ENCODE results near the gene HOXA7.

Gene HOXA7

DNA sequence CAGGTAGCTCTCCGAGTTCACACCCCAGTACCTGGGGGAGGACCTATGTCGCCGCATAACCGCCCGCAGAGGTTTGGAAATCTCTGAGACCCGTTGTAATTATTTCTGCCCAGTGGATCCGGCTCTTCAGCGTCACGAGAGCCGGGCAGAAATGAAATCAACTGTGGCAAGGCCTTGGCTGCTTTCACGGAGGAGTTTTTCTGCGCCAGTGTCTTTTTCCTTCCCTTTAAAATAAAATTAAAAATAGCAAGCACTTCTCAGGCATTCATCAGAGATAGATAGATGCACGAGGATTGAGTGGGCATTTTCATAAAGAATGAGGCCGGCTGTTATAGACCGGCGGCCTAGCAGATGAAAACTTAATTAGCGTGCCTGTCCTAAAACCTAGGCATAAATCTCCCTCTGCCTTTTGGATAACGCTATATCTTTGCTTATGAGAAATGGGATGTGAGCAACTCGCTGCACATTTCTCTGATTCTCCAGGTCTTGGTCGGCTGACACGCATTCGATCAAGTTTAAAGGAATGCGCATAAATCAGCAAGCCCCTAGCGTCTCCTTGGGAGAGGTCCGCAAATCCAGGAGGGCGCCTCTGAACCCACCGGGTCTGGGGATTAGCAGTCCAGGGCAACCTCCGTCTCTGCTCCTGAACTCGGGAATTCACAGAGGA, 37.0 kb upstream of the HOXA7 start:
- DNase-seq: peak; percentile 17

DNA sequence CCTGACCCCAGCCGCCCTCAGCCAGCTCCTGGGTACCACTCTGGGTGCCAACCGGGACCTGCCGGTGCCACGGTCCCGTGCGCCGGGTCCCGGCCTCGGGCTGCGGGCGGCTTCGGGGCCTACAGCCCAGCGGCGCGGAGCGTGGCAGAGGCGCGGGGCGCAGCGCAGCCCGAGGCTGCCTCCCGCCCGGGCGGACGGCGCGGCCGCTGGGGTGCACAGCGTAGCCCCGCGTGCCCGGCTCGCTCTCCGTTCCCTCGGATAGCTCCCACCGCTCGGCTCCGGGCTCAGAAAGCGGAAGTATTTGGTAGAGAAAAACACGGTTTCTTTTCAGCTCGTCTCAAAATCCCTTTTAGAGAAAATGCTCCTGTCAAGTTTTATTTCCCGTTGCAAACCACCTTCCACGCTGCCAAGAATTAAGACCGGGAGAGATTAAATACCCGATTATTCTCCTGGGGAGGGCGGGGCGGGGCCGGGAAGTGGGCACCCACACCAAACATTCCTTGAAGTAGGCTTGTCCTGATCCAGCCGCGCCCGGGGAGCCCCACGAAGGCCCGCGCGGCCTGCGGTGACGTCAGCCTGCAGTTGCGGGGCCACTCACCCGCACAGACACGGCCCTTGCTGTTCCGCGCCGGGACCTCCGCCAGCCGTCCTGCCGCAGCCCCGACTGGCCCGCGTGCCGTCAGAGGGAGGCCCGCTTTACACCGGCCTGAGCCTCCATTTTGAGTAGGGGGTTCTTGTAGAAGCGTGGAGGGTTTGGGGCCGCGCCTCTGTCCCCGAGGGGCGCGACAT, 36.3 kb upstream of the HOXA7 start:
- DNase-seq: peak; percentile 60

- DNase-seq: peak; percentile 68
These were observed 35.5 kb upstream of the HOXA7 start for GRCh38 chr7:27191833-27192545.

GRCh38 chr7:27191161-27191731, 34.8 kb upstream of the HOXA7 start:
- DNase-seq: peak; percentile 20

DNA sequence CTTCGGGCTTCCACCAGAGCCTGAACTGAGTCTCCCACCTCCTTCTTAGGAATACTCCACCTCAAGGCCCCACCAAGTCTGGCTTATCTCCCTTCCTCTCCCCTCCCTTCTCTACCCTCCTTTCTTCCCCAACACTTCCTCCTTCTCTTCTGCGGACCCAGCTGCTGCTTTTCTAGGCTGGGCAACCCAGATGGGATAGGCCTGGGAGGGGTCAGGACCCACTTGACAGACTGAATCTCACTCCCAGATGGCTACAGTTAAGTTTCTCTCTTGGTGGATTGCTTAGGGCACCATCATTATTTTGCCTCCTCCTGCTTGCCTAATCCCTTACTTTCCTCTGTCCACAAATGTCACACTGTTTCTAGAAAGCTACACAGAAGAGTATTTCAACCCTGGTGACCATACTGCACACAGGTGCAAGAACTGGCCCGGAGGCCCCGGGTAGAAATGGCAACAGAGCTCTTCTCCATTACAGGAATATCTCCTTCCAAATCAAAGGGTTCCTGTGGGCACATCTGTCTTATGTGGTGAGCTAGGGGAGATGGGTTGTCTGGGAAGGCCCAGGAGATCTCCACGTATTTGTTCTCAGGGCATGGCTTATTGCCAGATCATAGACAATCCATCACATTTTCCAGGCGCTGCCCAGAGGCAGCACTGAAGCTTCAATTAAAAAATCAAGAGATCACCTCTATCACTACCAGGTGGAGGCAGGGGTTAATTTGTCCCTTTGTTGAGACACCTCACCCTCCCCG, 33.7 kb upstream of the HOXA7 start:
- peak; percentile 12 for DNase-seq

DNA sequence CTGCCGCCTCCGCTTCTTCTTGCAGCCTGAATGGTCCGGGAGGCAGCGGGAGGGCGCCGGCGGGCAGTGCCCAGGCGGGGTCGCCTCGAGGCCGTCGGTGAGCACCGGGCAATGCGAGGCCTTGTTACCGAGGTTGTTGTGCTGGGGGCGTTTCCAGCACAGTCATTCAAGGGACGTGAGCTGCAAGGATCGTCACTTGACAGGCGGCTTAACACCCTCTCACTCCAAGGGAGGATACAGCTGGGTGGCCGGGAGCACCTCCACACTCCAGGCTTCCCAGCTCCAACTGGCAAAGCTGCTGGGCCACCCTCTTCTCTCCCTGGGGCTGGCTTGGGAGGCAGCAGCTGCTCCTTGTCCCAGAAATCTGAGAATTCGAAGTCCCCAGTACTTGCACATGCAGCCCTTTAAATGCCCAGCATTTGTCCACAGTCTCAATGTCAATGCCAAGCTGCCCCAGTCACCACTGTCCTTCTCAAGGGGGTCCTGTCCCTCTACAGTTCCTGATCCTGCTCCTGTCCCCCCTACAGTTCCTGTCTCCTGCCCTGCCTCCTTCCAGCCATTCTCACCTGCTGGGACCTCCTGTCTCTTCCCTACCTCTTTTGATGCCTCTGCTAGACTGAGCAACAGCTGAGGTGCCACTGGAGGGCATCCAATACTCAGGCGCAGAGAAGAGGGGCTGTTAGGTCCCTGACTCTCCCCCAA, 33.0 kb upstream of the HOXA7 start:
- peak; percentile 29 for DNase-seq

GRCh38 chr7:27188386-27189294, 32.2 kb upstream of the HOXA7 start:
- peak; percentile 71 for DNase-seq

DNA sequence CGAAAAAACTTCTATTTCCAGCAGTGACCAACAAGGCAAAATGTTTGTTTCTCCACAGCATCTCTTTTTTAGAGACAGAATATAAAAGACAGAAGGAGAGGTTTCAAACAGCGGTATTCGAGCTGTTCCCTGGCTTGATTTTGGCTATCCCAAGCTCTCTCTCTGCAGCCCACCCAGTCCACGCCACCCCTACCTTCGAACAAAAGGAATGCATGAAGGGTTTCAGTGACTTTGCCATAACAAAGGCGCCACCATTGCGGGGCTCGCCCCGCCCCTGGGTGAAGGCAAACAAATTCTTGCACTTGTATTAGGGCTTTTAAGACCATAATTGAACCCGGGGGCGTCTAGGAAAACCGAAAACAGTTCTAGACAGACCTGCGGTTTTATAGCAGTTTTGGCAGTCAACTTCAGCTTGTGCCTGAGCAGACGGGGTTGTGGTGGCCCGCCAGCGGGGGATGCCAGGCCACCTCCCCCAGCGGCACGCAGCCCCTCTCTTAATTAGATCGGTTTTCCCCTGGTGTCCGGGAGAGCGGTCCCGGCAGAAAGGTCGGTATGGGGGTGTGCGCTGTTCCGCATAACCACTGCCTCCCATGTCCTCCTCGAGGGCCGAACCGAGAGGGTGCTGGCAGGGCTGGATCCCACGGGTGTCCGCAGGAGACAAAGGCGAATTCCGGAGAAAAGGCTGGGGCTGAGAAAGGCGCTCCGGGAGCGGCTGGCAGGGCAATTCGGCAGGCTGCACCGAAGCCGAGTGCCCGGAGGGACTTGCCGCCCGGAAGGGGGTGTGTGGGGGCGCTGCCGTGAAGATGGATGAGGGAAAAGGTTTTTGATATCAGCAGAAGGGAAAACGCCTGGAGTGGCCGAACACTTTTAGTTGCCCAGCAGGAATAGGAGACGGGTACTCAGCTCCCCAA, 31.3 kb upstream of the HOXA7 start:
- DNase-seq: peak; percentile 39

- DNase-seq: peak; percentile 18
These were observed 30.4 kb upstream of the HOXA7 start for GRCh38 chr7:27186668-27187474.

GRCh38 chr7:27185854-27186667, 29.6 kb upstream of the HOXA7 start:
- peak; percentile 42 for DNase-seq

DNA sequence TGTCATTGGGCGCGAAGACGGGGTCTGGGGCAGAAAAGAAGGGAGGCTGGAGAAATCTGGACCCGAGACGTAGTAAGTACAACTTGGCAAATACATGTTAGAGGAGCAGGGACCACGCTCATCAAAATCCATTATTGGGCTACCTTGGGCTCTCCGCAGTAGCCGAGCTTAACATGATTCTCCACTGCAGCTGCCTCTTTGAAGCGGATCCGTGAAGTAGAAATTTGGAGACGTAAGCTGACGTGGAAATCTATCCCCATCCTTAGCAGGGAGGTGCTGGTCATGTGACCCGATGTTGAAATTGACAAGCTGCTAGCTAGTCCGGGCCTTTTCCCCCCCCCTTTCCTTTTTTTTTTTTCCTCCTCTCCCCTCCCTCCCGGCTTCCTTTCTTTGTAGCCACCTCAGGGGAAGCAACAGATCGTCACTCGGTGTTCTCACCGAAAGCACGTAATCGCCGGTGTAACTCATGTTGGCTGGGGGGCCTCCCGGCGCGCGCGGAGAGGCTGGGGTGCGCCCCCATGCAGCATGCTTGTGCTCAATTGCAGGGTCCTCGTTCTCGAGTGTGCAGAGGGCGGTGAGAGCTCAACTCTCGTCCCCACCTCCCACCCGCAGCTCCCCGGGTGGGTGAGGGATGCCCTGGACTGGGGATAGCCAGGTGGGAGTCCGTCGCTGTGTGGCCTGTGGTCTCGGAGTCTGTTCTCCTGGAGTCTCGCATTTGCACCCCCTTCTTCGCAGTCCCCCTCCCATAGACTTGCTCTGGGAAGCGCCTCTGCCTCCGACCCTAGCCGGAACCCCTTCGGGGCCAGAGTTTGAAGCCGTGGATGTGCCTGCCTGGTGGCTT, 28.8 kb upstream of the HOXA7 start, which contains the start of gene HOXA11:
Gene HOXA11 (minus strand): TSS at position 220 of the 841 bp plus-strand sequence. CDS start 88 bp downstream, at position 132.
- DNase-seq: peak; percentile 85

- peak; percentile 65 for DNase-seq
These were observed 28.0 kb upstream of the HOXA7 start for GRCh38 chr7:27184337-27185012.

GRCh38 chr7:27183682-27184336, 27.3 kb upstream of the HOXA7 start:
- DNase-seq: peak; percentile 35

DNA sequence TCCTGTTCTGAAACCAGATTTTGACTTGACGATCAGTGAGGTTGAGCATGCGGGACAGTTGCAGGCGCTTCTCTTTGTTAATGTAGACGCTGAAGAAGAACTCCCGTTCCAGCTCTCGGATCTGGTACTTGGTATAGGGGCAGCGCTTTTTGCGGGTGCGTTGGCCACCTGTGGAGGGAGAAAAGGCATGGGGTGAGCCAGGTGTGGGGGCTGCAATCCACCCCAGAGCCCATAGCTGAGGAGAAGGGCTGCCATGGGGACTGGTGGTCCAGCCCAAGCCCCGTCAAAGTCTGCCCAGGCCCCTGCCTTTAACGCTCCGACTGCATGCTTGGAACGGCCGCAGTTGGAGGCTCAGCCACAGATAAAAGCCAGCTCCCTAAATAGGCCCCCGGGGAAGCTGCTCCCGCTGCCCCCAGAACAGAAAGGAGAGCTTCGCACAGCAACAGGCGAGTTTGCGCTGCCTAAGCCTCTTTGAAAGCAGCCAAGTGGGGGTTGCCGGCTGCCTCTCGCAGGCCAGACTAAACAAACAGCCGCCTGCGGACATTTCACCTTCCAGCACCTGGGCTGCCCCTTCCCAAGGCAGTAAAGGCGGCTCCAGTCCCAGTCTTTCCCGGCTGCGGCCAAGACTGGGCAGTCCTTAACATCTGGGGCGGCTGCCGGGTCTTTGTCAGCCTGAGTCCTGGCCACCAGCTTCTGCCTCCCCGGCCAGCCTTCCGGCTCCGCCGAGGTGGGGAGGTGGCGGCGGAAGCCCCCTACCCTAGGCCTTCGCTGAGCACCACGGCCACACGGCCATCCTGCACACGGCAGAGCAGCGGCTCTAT, 26.6 kb upstream of the HOXA7 start:
- DNase-seq: peak; percentile 51

Measured in femur (tissue), 1 donor.